Measurements from ENCODE around the gene RASGRF2.

GRCh38 chr5:81205058-81205457, 244.9 kb downstream of the RASGRF2 start:
- TF ChIP-seq CTCF (IDR thresholded peaks at IDR 0.05) (no peak), POLR2A (IDR thresholded peaks at IDR 0.05) (no peak)
